Amniotic epithelial cell (primary cell): ENCODE data around the gene CMAS.
A peak's percentile ranks its signal among the peaks of the same experiment; 100 is the strongest.
"Not testable (repeated sequence)": the region's sequence is repeated elsewhere in the genome, so short reads cannot be mapped to it uniquely, and the experiment has no call there.

Source experiments
- DNase-seq: peaks from one replicate; pipeline ENCODE4 v3.0.0-alpha.2; 2010; ENCODE audit warnings: low read depth

CMAS gene

GRCh38 chr12:22046090-22046967 is at the start of gene CMAS:
Gene CMAS, plus strand, starts transcription at chr12:22046218. Its CDS starts 86 bp downstream, at chr12:22046304.
- peak; percentile 66 for DNase-seq

DNA sequence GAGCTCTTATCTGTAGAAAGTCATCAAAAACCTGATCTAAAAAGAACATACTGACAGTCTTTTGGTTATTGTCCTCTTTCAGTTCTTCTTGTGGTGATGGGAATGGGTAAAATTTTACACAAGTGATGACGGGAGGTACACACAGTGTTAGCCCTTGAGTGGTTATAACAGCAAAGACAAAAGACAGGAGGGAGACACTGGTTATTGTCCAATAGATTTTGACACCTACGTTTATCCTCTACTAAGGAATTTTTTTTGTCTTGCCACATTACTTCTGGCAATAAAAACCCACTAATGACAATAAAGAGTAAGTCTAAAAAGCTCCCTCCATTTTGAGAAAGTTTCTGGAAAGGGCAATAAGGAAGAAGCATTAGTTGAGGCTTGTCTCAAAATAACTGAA is 47.7 kb upstream of the CMAS start:
- DNase-seq, result no peak

GRCh38 chr12:21998782-21999181 is 47.2 kb upstream of the CMAS start:
- no peak for DNase-seq

GRCh38 chr12:22002430-22002829 is 43.6 kb upstream of the CMAS start:
- DNase-seq, result no peak

GRCh38 chr12:22007794-22008193 is 38.2 kb upstream of the CMAS start:
- not testable (repeated sequence) for DNase-seq

DNA sequence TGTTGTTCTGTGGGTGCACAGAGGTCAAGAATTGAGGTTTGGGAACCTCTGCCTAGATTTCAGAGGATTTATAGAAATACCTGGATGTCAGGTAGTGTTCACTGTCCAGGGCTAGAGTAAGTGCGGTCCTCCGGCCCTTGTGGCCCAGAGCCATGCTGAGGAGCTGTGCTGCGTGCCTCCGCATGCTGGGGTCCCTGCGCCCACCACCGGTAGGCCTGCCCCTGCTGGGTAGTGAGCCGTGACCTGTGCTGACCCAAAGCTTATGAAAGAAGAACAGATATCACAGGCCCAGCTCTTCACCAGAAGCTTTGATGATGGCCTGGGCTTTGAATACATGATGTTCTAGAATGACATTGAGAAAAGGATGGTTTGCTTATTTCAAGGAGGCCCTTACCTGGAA is 37.8 kb upstream of the CMAS start:
- DNase-seq, result no peak

DNA sequence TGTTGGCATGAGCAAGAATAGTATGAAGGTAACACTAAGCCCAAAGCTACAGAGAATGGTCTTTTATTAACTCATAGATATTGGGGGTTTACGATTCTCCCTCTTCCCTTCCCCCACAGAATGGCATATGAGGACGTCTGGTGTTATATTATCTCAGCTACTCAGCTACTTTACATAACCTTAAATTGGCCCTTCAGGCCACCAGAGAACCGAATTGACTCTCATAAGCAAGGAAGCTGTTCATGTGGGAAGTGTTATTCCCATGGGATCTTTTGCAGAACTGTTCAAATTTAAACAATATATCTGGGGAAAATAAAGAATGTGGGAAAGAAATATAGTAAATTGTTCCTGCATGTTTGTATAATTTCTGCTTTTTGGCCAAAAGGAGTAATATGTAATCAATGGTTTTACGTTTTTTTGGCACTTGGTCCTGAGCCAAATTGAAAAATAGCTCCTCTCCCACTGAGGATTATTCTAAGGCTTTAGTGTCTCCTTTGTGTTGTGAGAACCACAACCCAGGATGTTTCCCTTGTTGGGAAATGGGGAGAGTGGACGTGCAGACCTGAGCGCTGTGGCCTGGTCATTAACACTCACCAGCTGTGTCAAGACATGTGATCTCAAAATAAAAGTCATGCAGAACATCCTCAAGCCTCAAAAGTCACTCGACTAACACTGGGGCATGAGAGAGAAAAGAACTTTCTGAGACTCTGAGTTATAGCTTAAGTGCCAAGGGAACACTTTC is 31.8 kb upstream of the CMAS start:
- no peak for DNase-seq

DNA sequence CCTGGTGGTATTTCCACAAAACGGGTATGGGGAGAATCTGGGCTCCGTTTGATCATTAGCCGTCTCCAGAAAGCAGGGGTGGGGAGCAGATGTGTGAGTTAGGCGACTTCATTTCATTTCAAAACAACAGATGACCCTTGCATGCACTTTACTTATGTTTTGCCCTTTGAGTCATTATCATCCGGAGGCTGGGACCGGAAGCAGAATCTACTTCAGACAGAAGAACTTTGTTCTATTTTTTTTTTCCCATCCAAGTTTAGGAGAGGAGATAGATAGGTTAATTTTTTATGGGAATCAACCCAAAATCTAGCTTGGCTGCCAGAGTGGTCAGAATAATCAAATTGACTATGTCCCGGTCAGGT is 31.3 kb upstream of the CMAS start:
- no peak for DNase-seq

- no peak for DNase-seq
Measured at GRCh38 chr12:22016982-22017381, 29.0 kb upstream of the CMAS start.

GRCh38 chr12:22018860-22019259 is 27.2 kb upstream of the CMAS start:
- DNase-seq, result no peak

DNA sequence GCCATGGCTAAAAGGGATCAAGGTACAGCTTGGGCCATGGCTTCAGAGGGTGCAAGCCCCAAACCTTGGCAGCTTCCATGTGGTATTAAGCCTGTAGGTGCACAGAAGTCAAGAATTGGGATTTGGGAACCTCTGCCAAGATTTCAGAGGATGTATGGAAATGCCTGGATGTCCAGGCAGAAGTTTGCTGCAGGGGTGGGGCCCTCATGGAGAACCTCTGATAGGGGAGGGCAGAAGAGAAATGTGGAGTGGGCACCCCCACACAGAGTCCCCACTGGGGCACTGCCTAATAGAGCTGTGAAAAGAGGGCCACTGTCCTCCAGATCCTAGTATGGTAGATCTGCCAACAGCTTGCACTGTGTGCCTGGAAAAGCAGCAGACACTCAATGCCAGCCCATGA is 22.5 kb upstream of the CMAS start:
- DNase-seq, result not testable (repeated sequence)

DNA sequence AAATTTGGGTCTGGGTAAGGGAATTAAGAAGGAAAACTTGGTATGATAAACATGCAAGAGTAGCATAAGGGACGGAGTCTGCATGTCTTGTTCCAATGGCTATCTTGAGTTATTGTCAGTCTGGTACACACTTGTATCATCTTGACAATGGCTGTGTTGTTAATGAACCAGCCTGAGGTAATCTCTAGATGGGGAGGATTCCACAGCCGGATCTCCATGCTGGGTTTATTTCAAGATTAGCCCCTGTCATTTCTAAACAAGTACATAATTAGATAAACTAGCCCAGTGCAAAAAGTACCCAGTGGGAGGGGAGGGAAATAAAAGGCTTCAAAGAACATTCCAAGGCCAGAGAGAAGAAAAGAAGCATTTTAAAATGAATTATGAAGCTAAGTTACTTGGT is 16.5 kb upstream of the CMAS start:
- DNase-seq, result no peak

DNA sequence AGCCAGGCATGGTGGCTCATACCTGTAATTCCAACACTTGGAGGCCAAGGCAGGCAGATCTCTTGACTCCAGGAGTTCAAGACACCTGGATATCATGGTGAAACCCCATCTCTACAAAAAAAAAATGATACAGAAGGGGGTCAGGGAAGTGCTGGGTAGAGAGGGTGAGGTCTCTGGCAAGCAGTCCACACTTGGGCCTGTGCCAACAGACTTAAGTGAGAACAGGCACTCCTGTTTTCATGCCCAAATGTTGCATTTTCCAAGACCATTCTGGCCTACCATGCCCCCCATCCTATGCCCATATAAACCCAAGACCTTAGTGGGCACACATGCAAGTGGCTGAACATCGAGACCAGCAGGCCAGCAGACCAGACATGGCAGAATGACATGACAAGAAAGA is 16.0 kb upstream of the CMAS start:
- no peak for DNase-seq

DNA sequence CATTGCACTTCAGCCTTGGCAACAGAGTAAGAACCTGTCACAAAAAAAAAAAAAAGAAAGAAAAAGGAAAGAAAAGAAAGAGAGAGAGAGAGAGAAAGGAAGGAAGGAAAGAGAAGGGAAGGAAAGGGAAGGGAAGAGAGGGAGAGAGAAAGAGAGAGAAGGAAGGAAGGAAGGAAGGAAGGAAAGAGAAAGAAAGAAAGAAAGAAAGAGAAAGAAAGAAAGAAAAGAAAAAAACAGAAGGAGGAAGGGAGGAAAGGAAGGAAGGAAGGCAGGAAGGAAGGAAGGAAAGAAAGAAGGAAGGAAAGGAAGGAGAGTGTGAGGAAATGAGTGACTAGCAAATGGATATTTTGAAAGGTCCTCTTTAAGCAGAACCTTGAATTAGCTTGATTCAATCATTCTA is 13.3 kb upstream of the CMAS start:
- no peak for DNase-seq

GRCh38 chr12:22034709-22035506 is 11.1 kb upstream of the CMAS start:
- DNase-seq, result peak; percentile 79

DNA sequence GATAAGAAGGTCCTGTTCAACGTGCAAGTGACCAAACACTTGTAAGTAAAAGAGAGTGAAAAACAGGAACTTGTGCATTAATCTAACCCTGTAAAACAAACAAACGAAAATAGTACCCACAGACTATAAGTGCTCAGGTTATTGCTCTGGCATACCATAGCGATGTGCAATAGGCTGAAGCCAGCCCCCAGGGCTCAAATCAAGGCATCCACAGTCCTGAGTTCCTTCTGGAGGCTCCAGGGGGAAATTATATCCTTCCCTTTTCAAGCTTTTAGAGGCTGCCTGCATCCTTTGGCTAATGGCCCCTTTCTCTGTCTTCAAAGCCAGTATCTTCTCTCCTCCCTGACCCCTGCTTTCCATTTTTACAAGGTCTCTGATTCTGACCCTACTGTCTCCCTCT is 8.1 kb upstream of the CMAS start:
- no peak for DNase-seq

DNA sequence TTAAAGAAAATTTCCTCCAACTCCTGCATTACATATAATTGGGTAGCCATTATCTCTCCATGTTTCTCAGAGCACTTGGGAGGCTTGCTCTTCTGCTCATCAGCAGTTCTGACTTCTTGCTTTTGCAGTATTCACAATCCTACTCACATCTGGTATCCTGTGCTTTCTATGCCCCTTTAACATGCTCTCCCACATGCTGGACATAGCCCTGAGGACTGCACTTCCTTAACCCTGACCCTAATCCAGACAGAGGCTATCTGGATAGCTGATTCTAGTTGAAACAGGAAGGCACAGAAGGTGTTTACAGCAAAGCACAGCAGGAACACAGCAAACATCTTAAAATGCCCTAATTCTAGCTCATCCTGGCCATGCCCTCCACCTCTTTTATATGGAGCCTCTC is 7.3 kb upstream of the CMAS start:
- no peak for DNase-seq

DNA sequence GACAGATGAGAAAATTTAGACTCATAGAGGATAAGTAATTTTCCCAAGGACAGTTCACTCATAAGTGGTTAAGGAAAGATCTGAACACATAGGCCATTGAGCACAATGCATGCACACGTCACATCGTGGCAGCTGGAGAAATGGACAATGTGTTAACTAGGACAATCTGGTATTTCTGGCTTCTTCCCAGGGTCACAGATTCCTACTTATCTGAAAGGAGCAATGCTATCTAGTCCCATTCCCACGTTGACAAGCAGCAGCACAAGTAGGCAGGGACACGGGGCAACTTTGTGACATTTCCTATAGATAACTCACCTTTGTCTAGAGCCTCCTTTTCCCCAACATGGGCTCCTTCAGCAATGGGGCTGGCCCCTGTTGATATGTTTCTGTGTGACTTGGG is 6.7 kb upstream of the CMAS start:
- no peak for DNase-seq

DNA sequence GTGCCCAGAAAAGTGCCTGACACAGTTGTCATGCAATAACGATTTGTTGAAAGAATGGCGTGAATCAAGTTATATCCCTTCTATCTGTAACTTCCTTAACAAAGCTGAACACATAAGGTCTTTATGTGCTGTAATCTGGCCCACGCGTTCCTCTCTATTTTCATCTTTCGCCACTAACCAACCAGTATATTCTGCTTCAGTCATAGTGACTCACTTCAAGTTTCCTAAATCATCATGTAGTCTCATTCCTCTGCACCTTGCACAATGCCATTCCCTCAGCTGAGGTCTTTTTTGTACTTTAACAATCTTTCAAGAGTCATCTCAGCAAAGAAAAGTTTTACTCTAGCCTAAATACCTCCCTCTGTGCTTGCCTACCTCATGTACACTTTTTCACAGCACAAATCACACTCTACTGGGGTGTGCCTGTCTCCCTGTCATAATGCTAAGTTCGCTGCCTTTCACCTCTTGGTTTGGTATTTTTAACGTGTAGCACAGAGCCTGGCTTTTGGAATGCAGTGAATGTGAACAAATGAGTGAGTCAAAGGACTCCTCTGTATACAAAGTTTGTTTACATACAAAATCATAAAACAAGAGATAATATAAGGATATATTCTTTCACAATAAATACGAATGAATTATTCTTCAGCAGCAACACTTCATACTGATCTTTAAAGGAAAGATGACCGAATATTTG is 2.9 kb upstream of the CMAS start:
- peak; percentile 93 for DNase-seq

GRCh38 chr12:22043943-22044342 is 2.1 kb upstream of the CMAS start:
- DNase-seq, result no peak

DNA sequence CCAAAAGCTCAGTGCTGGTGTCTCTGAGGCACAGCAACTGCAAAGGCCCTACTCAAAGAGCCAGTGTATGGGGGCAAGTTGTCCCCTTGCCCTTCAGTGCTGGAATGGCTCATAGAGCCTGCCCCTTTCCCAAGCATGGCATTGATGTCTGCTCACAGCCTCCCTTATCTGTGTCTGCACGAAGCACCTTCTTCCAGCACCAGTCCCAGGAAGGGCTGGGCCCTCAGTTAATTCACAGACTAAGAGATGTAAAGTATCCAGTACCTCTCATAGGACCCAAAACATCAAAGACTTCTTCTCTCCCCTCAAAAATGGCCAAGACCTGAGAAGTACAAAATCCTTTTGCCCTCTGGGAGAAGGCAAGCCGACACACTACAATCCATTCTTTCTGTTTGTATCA is 1.6 kb upstream of the CMAS start:
- no peak for DNase-seq

GRCh38 chr12:22046968-22047390 is 961 bp downstream of the CMAS start:
- peak; percentile 60 for DNase-seq
